Hematopoietic multipotent progenitor cell treated with erythropoietin and hydrocortisone succinate and interleukin-3 and kit ligand, for 4 days (in vitro differentiated cells): ENCODE results near the gene NEMF.
A peak's percentile ranks its signal among the peaks of the same experiment; 100 is the strongest.
"Not testable (repeated sequence)": the region's sequence is repeated elsewhere in the genome, so short reads cannot be mapped to it uniquely, and the experiment has no call there.

Experiments used
- DNase-seq: peaks from one replicate; pipeline ENCODE4 v3.0.0-alpha.2; 2015

Gene NEMF, protein sequence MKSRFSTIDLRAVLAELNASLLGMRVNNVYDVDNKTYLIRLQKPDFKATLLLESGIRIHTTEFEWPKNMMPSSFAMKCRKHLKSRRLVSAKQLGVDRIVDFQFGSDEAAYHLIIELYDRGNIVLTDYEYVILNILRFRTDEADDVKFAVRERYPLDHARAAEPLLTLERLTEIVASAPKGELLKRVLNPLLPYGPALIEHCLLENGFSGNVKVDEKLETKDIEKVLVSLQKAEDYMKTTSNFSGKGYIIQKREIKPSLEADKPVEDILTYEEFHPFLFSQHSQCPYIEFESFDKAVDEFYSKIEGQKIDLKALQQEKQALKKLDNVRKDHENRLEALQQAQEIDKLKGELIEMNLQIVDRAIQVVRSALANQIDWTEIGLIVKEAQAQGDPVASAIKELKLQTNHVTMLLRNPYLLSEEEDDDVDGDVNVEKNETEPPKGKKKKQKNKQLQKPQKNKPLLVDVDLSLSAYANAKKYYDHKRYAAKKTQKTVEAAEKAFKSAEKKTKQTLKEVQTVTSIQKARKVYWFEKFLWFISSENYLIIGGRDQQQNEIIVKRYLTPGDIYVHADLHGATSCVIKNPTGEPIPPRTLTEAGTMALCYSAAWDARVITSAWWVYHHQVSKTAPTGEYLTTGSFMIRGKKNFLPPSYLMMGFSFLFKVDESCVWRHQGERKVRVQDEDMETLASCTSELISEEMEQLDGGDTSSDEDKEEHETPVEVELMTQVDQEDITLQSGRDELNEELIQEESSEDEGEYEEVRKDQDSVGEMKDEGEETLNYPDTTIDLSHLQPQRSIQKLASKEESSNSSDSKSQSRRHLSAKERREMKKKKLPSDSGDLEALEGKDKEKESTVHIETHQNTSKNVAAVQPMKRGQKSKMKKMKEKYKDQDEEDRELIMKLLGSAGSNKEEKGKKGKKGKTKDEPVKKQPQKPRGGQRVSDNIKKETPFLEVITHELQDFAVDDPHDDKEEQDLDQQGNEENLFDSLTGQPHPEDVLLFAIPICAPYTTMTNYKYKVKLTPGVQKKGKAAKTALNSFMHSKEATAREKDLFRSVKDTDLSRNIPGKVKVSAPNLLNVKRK

GRCh38 chr14:49852301-49853157 lies at the start of gene NEMF:
Gene NEMF (minus strand): TSS chr14:49852788. CDS start chr14:49852753, 35 bp downstream.
- peak; percentile 95 for DNase-seq

GRCh38 chr14:49900973-49901372 lies 48.4 kb upstream of the NEMF start:
- DNase-seq = no peak

DNA sequence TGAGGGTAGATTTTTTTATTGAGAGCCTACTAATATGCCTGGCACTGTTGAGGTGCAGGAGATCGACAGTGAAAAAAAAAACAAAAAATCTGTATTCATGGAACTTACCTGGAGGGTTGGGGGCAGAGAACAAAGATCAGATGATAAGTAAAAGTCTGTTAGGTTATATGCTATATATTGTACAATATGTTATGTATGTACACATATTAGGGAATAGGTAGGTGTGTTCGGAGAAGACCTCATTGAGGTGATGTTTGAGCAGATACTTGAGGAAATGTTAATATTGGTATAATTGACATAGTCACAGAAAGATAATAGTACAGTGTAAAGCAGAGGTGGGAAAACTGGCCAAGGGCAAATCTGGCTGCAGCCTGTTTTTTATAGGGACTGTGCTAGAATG lies 45.9 kb upstream of the NEMF start:
- no peak for DNase-seq

DNA sequence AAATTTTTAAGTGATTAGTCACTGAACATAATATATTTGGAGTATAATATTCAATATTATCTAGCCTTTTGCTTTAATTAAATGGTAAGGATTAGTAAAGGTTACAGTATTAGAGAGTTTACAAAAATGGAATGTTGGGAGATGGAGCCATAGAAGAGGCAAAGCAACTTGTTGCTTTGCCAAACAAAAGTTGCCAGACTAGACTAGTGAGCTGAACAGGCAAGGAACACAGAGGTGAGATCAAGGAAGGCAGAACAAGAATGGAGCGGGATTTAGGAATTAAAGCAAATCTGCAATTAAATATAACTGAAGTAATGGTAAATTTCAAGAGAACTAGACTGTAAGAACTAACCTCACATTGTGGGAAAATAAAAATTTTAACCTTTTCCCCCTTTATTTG lies 45.4 kb upstream of the NEMF start:
- no peak for DNase-seq

DNA sequence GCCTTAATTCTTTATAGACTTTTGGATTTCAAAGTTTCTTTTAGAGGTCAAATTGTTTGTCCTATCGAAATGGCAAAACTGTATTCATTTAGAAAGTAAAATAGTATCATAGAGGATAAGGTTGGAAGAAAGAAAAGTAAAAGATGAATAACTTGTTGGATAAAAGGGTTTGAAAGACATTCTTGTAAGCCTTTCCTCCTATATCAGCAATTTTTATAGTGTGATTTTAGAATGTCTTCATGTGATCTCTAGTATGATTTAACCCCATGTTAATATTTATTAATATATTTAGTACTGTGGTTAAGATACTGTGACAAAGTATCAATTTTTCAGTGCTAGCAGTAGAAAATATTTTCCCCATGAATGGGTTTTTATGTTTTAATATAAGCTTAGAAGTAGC lies 44.8 kb upstream of the NEMF start:
- no peak for DNase-seq

DNA sequence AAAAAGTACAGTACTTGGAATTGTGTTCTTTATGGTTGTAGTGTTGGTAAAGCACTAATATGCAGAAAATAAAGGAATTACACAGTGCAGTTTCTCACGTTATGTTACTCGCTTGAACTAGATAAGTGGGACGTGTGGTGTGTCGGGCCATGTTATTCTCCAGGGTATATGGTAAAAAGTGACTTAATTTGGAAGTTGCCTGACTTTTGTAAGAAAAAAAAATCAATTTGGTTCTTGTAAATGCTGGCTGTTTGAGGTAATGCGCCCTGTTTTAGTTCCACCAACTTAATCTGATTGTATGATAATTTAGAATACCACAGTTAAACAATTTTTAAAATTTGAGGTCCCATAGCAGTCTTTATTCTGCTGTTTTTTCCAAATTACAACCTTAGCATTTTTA lies 44.4 kb upstream of the NEMF start:
- DNase-seq = peak; percentile 50

DNA sequence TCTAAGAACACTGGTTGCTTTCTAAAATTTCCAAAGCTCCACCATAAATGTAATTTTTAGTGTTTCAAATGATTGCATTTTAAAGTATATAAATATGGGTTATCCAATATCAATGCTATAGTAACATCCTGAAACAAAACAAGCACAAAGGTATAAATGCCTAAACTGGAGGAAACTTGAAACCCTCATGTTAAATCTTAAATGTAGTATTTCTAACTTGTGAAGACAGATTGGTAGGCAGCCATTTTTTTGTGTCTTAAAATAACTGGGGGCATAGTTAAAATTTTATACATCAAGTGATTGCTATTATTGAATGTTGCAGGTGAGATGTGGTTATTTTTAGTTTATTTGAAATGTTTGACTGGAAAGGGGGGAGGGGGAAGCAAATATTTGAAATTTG lies 43.7 kb upstream of the NEMF start:
- DNase-seq = not testable (repeated sequence)

DNA sequence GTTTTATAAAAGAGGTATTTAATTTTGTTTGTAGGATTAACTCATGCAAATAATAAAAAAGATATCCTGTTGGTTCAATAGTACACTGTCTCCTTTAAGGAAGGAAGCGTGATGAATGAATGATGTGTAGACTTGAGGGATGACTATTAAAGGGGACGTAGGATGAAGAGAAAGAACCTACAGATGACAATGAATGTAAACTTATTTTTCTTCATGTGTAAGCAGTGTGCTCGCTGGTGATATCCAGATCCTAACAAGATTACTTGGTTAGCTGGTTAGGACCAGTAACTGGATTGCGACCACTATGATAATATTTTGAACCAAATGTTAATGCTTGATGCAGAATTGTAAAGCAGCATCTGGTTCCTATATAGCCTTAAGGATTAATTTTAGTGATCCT lies 42.9 kb upstream of the NEMF start:
- no peak for DNase-seq

- DNase-seq = not testable (repeated sequence)
These were observed 41.9 kb upstream of the NEMF start for GRCh38 chr14:49894214-49895107.

DNA sequence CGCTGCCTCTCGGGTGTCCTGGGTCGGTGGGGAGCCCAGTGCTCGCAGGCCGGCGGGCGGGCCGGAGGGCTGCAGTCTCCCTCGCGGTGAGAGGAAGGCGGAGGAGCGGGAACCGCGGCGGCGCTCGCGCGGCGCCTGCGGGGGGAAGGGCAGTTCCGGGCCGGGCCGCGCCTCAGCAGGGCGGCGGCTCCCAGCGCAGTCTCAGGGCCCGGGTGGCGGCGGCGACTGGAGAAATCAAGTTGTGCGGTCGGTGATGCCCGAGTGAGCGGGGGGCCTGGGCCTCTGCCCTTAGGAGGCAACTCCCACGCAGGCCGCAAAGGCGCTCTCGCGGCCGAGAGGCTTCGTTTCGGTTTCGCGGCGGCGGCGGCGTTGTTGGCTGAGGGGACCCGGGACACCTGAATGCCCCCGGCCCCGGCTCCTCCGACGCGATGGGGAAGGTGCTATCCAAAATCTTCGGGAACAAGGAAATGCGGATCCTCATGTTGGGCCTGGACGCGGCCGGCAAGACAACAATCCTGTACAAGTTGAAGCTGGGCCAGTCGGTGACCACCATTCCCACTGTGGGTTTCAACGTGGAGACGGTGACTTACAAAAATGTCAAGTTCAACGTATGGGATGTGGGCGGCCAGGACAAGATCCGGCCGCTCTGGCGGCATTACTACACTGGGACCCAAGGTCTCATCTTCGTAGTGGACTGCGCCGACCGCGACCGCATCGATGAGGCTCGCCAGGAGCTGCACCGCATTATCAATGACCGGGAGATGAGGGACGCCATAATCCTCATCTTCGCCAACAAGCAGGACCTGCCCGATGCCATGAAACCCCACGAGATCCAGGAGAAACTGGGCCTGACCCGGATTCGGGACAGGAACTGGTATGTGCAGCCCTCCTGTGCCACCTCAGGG lies 41.0 kb upstream of the NEMF start:
- peak; percentile 82 for DNase-seq

- DNase-seq = peak; percentile 99
These were observed 40.2 kb upstream of the NEMF start, which contains the start of gene ARF6 for GRCh38 chr14:49892636-49893308. Gene ARF6 (plus strand): TSS chr14:49893082. CDS start chr14:49893737, 655 bp downstream.

DNA sequence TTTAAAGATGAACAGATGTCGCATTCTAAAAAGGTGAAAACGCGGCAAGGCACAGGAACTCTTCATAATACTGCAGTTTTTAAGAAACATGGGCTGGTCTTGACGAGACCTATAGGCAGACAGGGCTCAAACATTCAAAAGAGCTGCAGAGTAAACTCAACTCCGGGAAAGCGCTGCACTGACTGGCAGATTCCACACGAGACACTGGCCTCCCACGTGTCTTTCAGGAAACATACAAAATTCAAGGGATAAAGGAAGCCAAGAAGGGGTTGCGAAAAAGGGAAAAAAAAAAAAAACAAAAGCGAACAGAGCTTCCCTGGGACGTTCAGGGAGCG lies 39.7 kb upstream of the NEMF start:
- peak; percentile 92 for DNase-seq

- DNase-seq = no peak
These were observed 35.7 kb upstream of the NEMF start for GRCh38 chr14:49888293-49888692.

DNA sequence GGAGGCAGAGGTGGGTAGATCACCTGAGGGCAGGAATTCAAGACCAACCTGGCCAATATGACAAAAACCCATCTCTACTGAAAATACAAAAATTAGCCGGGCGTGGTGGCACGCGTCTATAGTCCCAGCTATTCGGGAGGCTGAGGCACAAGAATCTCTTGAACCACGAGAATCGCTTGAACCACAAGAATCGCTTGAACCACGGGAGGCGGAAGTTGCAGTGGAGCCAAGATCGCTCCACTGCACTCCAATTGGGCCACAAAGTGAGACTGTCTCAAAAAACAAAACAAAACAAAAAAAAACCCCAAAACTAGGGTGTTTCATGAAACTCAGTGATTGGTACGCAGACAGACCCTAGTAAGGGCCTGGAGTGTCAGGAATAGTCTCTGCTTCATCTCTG lies 33.9 kb upstream of the NEMF start:
- DNase-seq = no peak

- DNase-seq = peak; percentile 49
These were observed 30.5 kb upstream of the NEMF start for GRCh38 chr14:49882826-49883694.

DNA sequence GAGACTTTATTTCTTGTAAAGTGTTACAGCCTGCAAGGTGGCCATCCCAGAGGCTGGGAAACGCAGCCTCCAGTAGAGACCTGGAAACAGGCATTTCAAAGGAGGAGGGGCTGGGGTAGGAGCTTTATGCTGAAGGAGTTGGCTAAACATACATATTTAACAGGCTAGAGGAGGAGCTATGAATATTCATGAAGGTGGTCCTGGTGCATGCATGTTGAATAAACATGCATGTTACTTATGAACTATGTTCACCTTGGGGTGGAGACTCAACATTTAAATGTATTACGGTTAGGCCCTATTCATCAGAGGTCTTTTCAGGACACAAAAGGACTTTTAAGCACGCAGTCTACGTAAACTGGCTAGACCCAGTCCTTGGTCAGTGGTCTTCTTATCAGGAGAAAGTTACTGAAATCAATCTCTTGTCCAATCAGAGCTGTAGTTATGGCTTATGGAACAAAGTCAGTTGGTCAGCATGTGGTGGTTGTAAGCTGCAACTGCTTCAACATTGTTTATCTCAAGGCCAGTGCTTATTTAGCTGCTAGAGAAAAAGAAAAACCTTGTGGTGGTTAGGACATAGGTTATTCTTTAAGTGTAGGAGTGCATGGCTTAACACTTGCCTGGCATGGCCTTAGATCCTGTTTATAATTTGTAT lies 28.9 kb upstream of the NEMF start:
- peak; percentile 64 for DNase-seq

DNA sequence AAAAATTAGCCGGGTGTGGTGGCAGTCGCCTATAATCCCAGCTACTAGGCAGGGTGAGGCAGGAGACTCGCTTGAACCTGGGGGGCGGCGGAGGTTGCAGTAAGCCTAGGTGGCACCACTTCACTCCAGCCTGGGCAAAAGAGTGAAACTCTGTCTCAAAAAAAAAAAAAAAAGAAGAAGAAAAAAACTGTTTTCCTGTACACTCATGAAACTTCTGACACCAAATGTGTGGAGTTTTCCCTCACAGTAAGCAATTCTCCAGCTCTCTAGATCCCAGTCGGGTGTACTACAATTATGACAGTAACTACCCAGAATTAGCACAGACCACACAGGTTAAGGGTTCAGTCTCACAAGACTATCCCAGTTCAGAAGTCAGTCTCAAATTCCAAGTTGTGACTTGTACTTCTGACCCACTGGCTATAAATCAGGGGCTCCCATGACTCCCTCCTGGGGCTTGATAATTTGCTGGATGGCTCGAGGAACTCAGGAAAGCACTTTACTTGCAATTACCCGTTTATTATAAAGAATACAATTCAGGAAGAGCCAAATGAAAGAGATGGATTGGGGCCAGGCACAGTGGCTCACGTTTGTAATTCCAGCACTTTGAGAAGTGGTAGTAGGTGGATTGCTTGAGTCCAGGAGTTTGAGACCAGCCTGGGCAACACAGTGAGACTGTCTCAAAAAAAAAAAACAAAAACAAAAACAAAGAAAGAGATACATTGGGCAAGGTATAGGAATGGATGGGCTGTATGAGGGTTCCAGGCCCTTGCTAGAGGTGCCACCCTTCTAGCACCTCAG lies 27.9 kb upstream of the NEMF start:
- no peak for DNase-seq
